WTC11 (cell line): ENCODE data around the gene MAP3K12.

Experiments used
- CTCF ChIP-seq: fragments of 200-600 bp; IDR thresholded peaks from 2 replicates; pipeline ENCODE4 v1.8.0; 2022; ENCODE audit warnings: antibody characterized with exemption
- MAX ChIP-seq: sonication (generic); formaldehyde crosslinking; IDR thresholded peaks from 2 replicates; pipeline ENCODE4 v1.8.0; 2022; ENCODE audit warnings: mild to moderate bottlenecking, missing genetic modification reagents

DNA sequence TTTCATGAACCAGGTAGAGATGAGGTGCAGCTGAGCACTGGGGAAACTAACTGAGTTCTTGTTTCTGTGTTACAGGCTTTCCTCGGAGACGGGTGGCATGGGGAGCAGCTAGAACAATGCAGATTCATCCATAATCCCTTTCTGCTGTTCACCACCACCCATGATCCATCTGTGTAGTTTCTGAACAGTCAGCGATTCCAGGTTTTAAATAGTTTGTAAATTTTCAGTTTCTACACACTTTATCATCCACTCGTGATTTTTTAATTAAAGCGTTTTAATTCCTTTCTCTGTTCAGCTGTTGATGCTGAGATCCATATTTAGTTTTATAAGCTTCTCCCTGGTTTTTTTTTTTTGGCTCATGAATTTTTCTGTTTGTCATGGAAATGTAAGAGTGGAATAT lies 19.9 kb downstream of the MAP3K12 start:
- TF ChIP-seq CTCF (no peak), MAX (CRISPR knock-in tag) (no peak)
